T-helper 2 cell treated with Interferon-gamma antibody and Interleukin-4, amounts not matched to agents 5 μg/mL and 100 μg/mL, for 36 hours (primary cell): Measurements from ENCODE around the gene LDLRAD3.
"Not testable (repeated sequence)": the region's sequence is repeated elsewhere in the genome, so short reads cannot be mapped to it uniquely, and the experiment has no call there.

Experiments
- DNase-seq: peaks from one replicate; pipeline ENCODE4 v3.0.0; 2021; ENCODE audit warnings: low spot score
- H3K27ac Mint-ChIP-seq: one replicate; pipeline ENCODE4 v1.8.0; 2021; ENCODE audit warnings: mild to moderate bottlenecking, mixed read lengths
- H3K27me3 Mint-ChIP-seq: one replicate; pipeline ENCODE4 v1.8.0; 2021; ENCODE audit warnings: low read depth, mixed read lengths
- H3K36me3 Mint-ChIP-seq: one replicate; pipeline ENCODE4 v1.8.0; 2021; ENCODE audit warnings: low read depth, mixed read lengths
- H3K4me1 Mint-ChIP-seq: one replicate; pipeline ENCODE4 v1.8.0; 2021; ENCODE audit warnings: low read depth, mixed read lengths
- H3K4me3 Mint-ChIP-seq: one replicate; pipeline ENCODE4 v1.8.0; 2022; ENCODE audit warnings: mild to moderate bottlenecking, moderate library complexity, mixed read lengths
- H3K9me3 Mint-ChIP-seq: one replicate; pipeline ENCODE4 v1.8.0; 2021; ENCODE audit warnings: mixed read lengths

Gene LDLRAD3

DNA sequence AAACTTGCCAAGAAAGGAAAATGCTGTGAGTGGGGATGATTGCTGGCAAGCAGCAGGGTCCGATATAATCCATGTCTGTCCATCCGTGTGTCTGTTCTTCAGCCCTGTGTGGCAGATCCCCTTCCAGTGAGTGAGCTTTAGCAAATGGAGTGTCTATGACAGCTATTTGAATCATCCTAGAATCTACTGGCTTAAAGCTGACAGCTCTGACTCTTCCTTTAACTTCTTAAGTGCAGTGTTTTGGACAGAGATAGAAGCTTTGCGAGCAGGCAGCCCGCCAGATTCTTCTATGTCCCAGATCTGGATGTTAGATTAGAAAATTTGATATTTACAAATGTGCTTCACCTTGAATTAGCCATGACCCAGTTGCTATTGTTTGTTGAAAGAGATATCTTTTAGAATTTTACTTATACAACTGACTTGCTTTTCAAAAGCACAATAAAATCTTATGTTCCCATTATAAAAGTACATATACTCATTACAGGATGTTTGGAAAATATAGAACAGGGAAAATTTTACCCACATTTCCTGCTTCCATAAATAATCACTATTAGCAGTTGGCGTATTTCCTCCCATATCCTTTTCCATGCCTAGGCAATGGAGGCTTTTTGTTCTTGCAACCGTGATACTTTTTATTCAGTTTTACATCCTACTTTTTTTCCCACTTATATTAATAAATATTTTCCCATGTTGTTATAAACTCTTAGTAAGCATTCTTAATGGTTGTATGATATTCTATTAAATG, 220.8 kb downstream of the LDLRAD3 start:
- Mint-ChIP-seq H3K27ac (no peak overlapping the region), H3K27me3 (peaks cover 11% of the 10 kb centered on the region), H3K4me1 (no peaks in the 10 kb centered on the region), H3K4me3 (no peak overlapping the region), H3K36me3 (no peaks in the 10 kb centered on the region), H3K9me3 (no peaks in the 10 kb centered on the region)
- DNase-seq: no peak

- no peak overlapping the region for H3K27ac Mint-ChIP-seq
- no peak for DNase-seq
- H3K9me3 Mint-ChIP-seq: no peaks in the 10 kb centered on the region
- H3K36me3 Mint-ChIP-seq: no peaks in the 10 kb centered on the region
- peaks cover 11% of the 10 kb centered on the region for H3K27me3 Mint-ChIP-seq
- no peaks in the 10 kb centered on the region for H3K4me1 Mint-ChIP-seq
- no peak overlapping the region for H3K4me3 Mint-ChIP-seq
Observed at GRCh38 chr11:36165621-36166397, 221.9 kb downstream of the LDLRAD3 start.

- Mint-ChIP-seq H3K36me3 (no peaks in the 10 kb centered on the region), H3K4me3 (no peak overlapping the region), H3K27ac (no peak overlapping the region)
Observed at GRCh38 chr11:36167073-36167472, 223.2 kb downstream of the LDLRAD3 start.

DNA sequence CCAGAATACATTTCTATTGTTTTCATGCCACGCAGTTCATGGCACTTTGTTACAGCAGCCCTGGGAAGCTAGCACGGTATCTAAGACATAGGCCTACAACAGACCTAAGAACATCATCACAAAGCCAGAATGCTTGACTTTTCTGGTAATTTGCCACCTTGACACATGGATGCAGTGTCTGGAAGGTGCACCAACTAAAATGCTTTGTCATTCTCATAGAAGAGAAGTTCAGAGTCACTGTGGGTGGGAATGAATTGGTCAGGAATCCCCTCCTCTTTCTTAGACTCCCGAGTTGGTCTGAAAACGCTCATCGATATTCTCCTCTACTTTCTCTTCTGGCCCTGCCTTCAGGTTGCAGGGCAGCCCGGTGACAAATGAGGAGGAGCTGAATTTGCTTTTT, 223.9 kb downstream of the LDLRAD3 start:
- H3K27ac Mint-ChIP-seq: no peak overlapping the region
- DNase-seq: no peak
- H3K36me3 Mint-ChIP-seq: no peaks in the 10 kb centered on the region
- H3K4me1 Mint-ChIP-seq: no peaks in the 10 kb centered on the region
- H3K4me3 Mint-ChIP-seq: no peak overlapping the region
- H3K9me3 Mint-ChIP-seq: no peaks in the 10 kb centered on the region
- peaks cover 13% of the 10 kb centered on the region for H3K27me3 Mint-ChIP-seq

More at GRCh38 chr11:36167073-36167472, 223.2 kb downstream of the LDLRAD3 start:
- DNase-seq: no peak
- Mint-ChIP-seq H3K27me3 (peaks cover 13% of the 10 kb centered on the region), H3K4me1 (no peaks in the 10 kb centered on the region), H3K9me3 (no peaks in the 10 kb centered on the region)

- no peaks in the 10 kb centered on the region for H3K36me3 Mint-ChIP-seq
- peak overlapping the region; percentile 22 for H3K4me3 Mint-ChIP-seq
- H3K9me3 Mint-ChIP-seq: no peaks in the 10 kb centered on the region
- no peak overlapping the region for H3K27ac Mint-ChIP-seq
- peaks cover 37% of the 10 kb centered on the region for H3K27me3 Mint-ChIP-seq
- H3K4me1 Mint-ChIP-seq: peaks cover 18% of the 10 kb centered on the region
- DNase-seq: no peak
Observed at GRCh38 chr11:36177836-36178235, 234.0 kb downstream of the LDLRAD3 start.

- H3K27me3 Mint-ChIP-seq: peaks cover 3% of the 10 kb centered on the region
- H3K4me3 Mint-ChIP-seq: no peak overlapping the region
- H3K4me1 Mint-ChIP-seq: no peaks in the 10 kb centered on the region
- no peaks in the 10 kb centered on the region for H3K36me3 Mint-ChIP-seq
- H3K9me3 Mint-ChIP-seq: no peaks in the 10 kb centered on the region
- no peak overlapping the region for H3K27ac Mint-ChIP-seq
- DNase-seq: no peak
Observed at GRCh38 chr11:36186340-36187175, 242.7 kb downstream of the LDLRAD3 start.

GRCh38 chr11:36187622-36188021, 243.8 kb downstream of the LDLRAD3 start:
- no peaks in the 10 kb centered on the region for H3K36me3 Mint-ChIP-seq

DNA sequence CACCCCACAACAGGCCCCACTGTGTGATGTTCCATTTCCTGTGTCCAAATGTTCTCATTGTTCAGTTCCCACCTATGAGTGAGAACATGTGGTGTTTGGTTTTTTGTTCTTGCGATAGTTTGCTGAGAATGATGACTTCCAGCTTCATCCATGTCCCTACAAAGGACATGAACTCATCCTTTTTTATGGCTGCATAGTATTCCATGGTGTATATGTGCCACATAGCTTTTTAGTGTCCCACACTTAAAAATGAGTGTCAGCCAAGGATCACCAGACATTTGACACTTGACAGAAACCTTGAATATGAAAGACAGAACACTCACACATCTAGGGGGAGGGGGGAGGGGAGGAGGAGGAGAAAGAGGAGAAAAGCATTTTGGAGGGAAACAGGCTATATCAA, 245.9 kb downstream of the LDLRAD3 start:
- not testable (repeated sequence) for H3K4me3 Mint-ChIP-seq, H3K27ac Mint-ChIP-seq, H3K4me1 Mint-ChIP-seq, H3K36me3 Mint-ChIP-seq, H3K27me3 Mint-ChIP-seq, DNase-seq, H3K9me3 Mint-ChIP-seq

More at GRCh38 chr11:36187622-36188021, 243.8 kb downstream of the LDLRAD3 start:
- Mint-ChIP-seq H3K4me1 (no peaks in the 10 kb centered on the region), H3K27me3 (peaks cover 3% of the 10 kb centered on the region), H3K9me3 (no peaks in the 10 kb centered on the region), H3K4me3 (no peak overlapping the region), H3K27ac (no peak overlapping the region)
- no peak for DNase-seq

- Mint-ChIP-seq H3K4me1 (no peaks in the 10 kb centered on the region), H3K9me3 (no peaks in the 10 kb centered on the region), H3K36me3 (no peaks in the 10 kb centered on the region), H3K4me3 (no peak overlapping the region), H3K27ac (no peak overlapping the region), H3K27me3 (no peaks in the 10 kb centered on the region)
- no peak for DNase-seq
Observed at GRCh38 chr11:36191941-36192340, 248.1 kb downstream of the LDLRAD3 start.

- H3K4me1 Mint-ChIP-seq: no peaks in the 10 kb centered on the region
- no peaks in the 10 kb centered on the region for H3K36me3 Mint-ChIP-seq
- no peak overlapping the region for H3K4me3 Mint-ChIP-seq
- H3K27ac Mint-ChIP-seq: no peak overlapping the region
- H3K9me3 Mint-ChIP-seq: no peaks in the 10 kb centered on the region
- H3K27me3 Mint-ChIP-seq: no peaks in the 10 kb centered on the region
- no peak for DNase-seq
Observed at GRCh38 chr11:36192425-36193289, 248.8 kb downstream of the LDLRAD3 start.

DNA sequence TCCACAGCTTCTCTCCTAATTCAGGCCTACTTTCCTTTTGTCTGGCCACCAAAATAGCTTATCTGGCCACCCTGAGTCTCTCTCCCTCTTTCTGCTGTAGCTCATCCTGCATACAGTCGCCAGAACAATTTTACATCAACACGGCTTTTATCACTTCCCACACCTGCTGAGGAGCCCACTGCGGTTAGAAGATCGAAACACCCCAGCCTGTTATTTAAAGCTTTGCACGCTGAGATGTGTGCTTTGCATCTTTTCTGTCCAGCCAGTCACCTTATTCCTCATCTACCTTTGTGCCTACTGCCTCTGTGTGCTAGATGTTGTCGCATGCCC, 249.4 kb downstream of the LDLRAD3 start:
- H3K36me3 Mint-ChIP-seq: no peaks in the 10 kb centered on the region
- H3K9me3 Mint-ChIP-seq: no peaks in the 10 kb centered on the region
- no peaks in the 10 kb centered on the region for H3K27me3 Mint-ChIP-seq
- H3K4me3 Mint-ChIP-seq: no peak overlapping the region
- DNase-seq: no peak
- H3K4me1 Mint-ChIP-seq: no peaks in the 10 kb centered on the region
- H3K27ac Mint-ChIP-seq: no peak overlapping the region

GRCh38 chr11:36193721-36194120, 249.9 kb downstream of the LDLRAD3 start:
- Mint-ChIP-seq H3K4me1 (no peaks in the 10 kb centered on the region), H3K4me3 (no peak overlapping the region), H3K27ac (no peak overlapping the region), H3K36me3 (no peaks in the 10 kb centered on the region), H3K27me3 (no peaks in the 10 kb centered on the region), H3K9me3 (no peaks in the 10 kb centered on the region)
- DNase-seq: no peak
